SK-N-SH (cell line): ENCODE data around the gene LPA. TPM values are rescaled to one million over a fixed set of nuclear protein-coding genes. Genes with fewer than 3 reads are reported as not detected.

ENCODE experiments used
- CTCF ChIA-PET: fragments of 300-600, 350-600 bp; formaldehyde crosslinking; extraction: SDS; loops from one replicate; lab custom pipeline; 2021; lab: Yijun Ruan, JAX
- POLR2A ChIA-PET: fragments of 350-600 bp; sonication (Branson Sonifier 250); formaldehyde crosslinking; extraction: SDS; loops from one replicate; lab custom pipeline; 2020; ENCODE audit warnings: antibody characterized with exemption, inconsistent platforms; lab: Yijun Ruan, JAX
- DNase-seq: peaks from one replicate; pipeline ENCODE4 v3.0.0; 2012
- H2AFZ ChIP-seq: fragments of 200-600 bp; sonication (generic); 2 replicates; pipeline ENCODE4 v1.8.1; 2016; ENCODE audit warnings: antibody characterized with exemption, mild to moderate bottlenecking, low read depth
- H3F3A ChIP-seq: fragments of 200-600 bp; sonication (generic); replicated peaks from 2 replicates; pipeline ENCODE3; 2016; ENCODE audit warnings: antibody characterized with exemption, mild to moderate bottlenecking; ENCODE audit not compliant: insufficient read depth
- H3K27ac ChIP-seq, 2 experiments: fragments of 200-500 bp in 1 of 2; fragments of 200-600 bp in 1 of 2; sonication (Bioruptor generic) in 1 of 2; sonication (generic), shearing (Covaris generic) in 1 of 2; 2 replicates each; pipeline versions ENCODE4 v1.5.1 to v1.6.1; 2014 to 2016; ENCODE audit warnings: low read depth in 2 of 2, inconsistent platforms in 1 of 2, low read length in 1 of 2, mild to moderate bottlenecking in 1 of 2, mixed read lengths in 1 of 2
- H3K27me3 ChIP-seq: fragments of 200-600 bp; sonication (generic), shearing (Covaris generic); 2 replicates; pipeline ENCODE4 v1.6.1; 2016; ENCODE audit warnings: mixed run types; ENCODE audit not compliant: insufficient read depth
- H3K36me3 ChIP-seq, 2 experiments: fragments of 200-500 bp in 1 of 2; fragments of 200-600 bp in 1 of 2; sonication (Bioruptor generic) in 1 of 2; sonication (generic) in 1 of 2; replicated peaks in 1 of 2; 2 replicates each; pipeline versions ENCODE3 to v1.5.1; 2014 to 2016; ENCODE audit warnings: low read length in 1 of 2, mild to moderate bottlenecking in 1 of 2; ENCODE audit not compliant: insufficient read depth in 2 of 2, control insufficient read depth in 1 of 2
- H3K4me1 ChIP-seq, 2 experiments: fragments of 200-500 bp in 1 of 2; fragments of 200-600 bp in 1 of 2; sonication (Bioruptor generic) in 1 of 2; sonication (generic), shearing (Covaris generic) in 1 of 2; 2 replicates each; pipeline versions ENCODE4 v1.5.1 to v1.6.1; 2014 to 2016; ENCODE audit warnings: low read depth in 1 of 2, low read length in 1 of 2, mixed run types in 1 of 2; ENCODE audit not compliant: insufficient read depth in 2 of 2, control insufficient read depth in 1 of 2
- H3K4me2 ChIP-seq: fragments of 200-600 bp; sonication (generic), shearing (Covaris generic); 2 replicates; pipeline ENCODE4 v1.6.1; 2017; ENCODE audit warnings: mixed run types
- H3K4me3 ChIP-seq, 2 experiments: fragments of 200-500 bp in 1 of 2; fragments of 200-600 bp in 1 of 2; sonication (Bioruptor generic) in 1 of 2; sonication (generic), shearing (Covaris generic) in 1 of 2; 2 replicates each; pipeline versions ENCODE4 v1.5.1 to v1.8.1; 2014 to 2016; ENCODE audit warnings: low read depth in 2 of 2, inconsistent platforms in 1 of 2, low read length in 1 of 2, mild to moderate bottlenecking in 1 of 2, mixed read lengths in 1 of 2, moderate library complexity in 1 of 2
- H3K79me2 ChIP-seq: fragments of 200-600 bp; sonication (generic); 2 replicates; pipeline ENCODE4 v1.8.1; 2017; ENCODE audit warnings: mild to moderate bottlenecking; ENCODE audit not compliant: insufficient read depth
- H3K9ac ChIP-seq: fragments of 200-600 bp; sonication (generic); 2 replicates; pipeline ENCODE4 v1.6.1; 2017; ENCODE audit warnings: mixed run types
- H3K9me2 ChIP-seq: fragments of 200-600 bp; sonication (generic); 2 replicates; pipeline ENCODE4 v1.6.1; 2017; ENCODE audit warnings: mixed run types
- H3K9me3 ChIP-seq: fragments of 200-600 bp; sonication (generic); 2 replicates; pipeline ENCODE4 v1.6.1; 2017; ENCODE audit warnings: mixed run types, mild to moderate bottlenecking, moderate library complexity
- H4K20me1 ChIP-seq: fragments of 200-600 bp; sonication (generic); 2 replicates; pipeline ENCODE4 v1.6.1; 2017; ENCODE audit warnings: mild to moderate bottlenecking, mixed run types; ENCODE audit not compliant: insufficient read depth
- EP300 ChIP-seq, 2 experiments: IDR thresholded peaks; 2 replicates each; pipeline versions ENCODE4 v1.4.0 to v1.6.1; 2012; ENCODE audit warnings: borderline replicate concordance in 1 of 2, low read depth in 1 of 2, low read length in 1 of 2
- EZH2phosphoT487 ChIP-seq: fragments of 200-600 bp; sonication (generic); IDR thresholded peaks from 2 replicates; pipeline ENCODE4 v1.6.1; 2017; ENCODE audit warnings: low read depth, mixed run types, mild to moderate bottlenecking, antibody characterized with exemption, moderate library complexity, borderline replicate concordance
- FOSL2 ChIP-seq: IDR thresholded peaks from 2 replicates; pipeline ENCODE4 v1.4.0; 2012; ENCODE audit warnings: low read depth, mild to moderate bottlenecking, moderate library complexity, borderline replicate concordance
- FOXM1 ChIP-seq: IDR thresholded peaks from 2 replicates; pipeline ENCODE4 v1.4.0; 2012; ENCODE audit warnings: low read depth, mild to moderate bottlenecking
- SMC3 ChIP-seq: IDR thresholded peaks from 2 replicates; pipeline ENCODE4 v1.6.1; 2012; ENCODE audit warnings: low read depth, low read length, improper control_type of control experiment
- TAF1 ChIP-seq: IDR thresholded peaks from 2 replicates; pipeline ENCODE4 v1.6.1; 2012; ENCODE audit warnings: low read depth, mild to moderate bottlenecking, low read length, moderate library complexity, borderline replicate concordance
- TCF12 ChIP-seq: IDR thresholded peaks from 2 replicates; pipeline ENCODE4 v1.4.0; 2012
- TEAD4 ChIP-seq: IDR thresholded peaks from 2 replicates; pipeline ENCODE4 v1.4.0; 2012; ENCODE audit warnings: mild to moderate bottlenecking, borderline replicate concordance; ENCODE audit not compliant: insufficient read depth
- WGBS: methylation state at CpG from one replicate; pipeline ENCODE4 v1.1.6; 2017; ENCODE audit warnings: low lambda C conversion rate; 5-methylcytosine and 5-hydroxymethylcytosine counted together
- polyA plus RNA-seq, 3 experiments: library from polyadenylated mRNA; depleted of rRNA; stranded (reverse); fragments of >200 nt; gene quantifications; 2 replicates each; pipeline ENCODE4 v1.2.3, GENCODE V29; 2012
- TF ChIP-seq, protein P1 (sequence below): fragments of 200-600 bp; sonication (generic); IDR thresholded peaks from 2 replicates; pipeline ENCODE4 v1.6.1; 2017; ENCODE audit warnings: antibody characterized with exemption, mild to moderate bottlenecking, moderate library complexity
- TF ChIP-seq, protein P2 (sequence below): IDR thresholded peaks from 2 replicates; pipeline ENCODE4 v1.4.0; 2012; ENCODE audit warnings: low read depth, borderline replicate concordance
- TF ChIP-seq, protein P3 (sequence below): IDR thresholded peaks from 2 replicates; pipeline ENCODE4 v1.4.0; 2012; ENCODE audit warnings: low read depth, borderline replicate concordance
- TF ChIP-seq, protein P4 (sequence below): IDR thresholded peaks from 2 replicates; pipeline ENCODE4; 2012

The LPA gene
- polyA plus RNA-seq, 1 of the 3 experiments (the other 2 are of a cell fraction) = not detected

DNA sequence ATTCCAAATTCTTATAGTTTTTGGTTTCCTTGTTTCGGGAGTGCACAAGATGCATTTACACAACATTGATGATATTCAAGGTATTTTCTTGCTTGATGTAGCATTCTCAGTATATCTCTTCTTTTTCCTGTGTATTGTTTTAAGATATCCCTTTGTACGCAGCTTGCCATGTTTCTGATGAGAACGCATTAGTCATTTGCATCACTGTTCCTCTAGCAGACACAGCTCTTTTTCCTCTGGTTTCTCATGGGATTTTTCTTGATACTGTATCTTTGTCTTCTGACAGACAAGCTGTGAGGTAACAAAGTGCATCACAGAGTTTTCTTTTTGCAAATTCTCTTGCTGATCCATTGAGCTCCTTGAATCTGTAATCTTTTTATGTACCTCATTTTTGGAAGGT, 169.5 kb downstream of the LPA start:
- no peak for DNase-seq
- TF ChIP-seq FOSL2 (no peak), TCF12 (no peak), EZH2phosphoT487 (no peak), EP300 (IDR thresholded peaks at IDR 0.05; ENCODE audit: borderline replicate concordance in 1 of 2, low read depth in 1 of 2, low read length in 1 of 2) (no peak), SMC3 (no peak), FOXM1 (no peak), TAF1 (no peak), TEAD4 (no peak)
- TF ChIP-seq, protein P1, sequence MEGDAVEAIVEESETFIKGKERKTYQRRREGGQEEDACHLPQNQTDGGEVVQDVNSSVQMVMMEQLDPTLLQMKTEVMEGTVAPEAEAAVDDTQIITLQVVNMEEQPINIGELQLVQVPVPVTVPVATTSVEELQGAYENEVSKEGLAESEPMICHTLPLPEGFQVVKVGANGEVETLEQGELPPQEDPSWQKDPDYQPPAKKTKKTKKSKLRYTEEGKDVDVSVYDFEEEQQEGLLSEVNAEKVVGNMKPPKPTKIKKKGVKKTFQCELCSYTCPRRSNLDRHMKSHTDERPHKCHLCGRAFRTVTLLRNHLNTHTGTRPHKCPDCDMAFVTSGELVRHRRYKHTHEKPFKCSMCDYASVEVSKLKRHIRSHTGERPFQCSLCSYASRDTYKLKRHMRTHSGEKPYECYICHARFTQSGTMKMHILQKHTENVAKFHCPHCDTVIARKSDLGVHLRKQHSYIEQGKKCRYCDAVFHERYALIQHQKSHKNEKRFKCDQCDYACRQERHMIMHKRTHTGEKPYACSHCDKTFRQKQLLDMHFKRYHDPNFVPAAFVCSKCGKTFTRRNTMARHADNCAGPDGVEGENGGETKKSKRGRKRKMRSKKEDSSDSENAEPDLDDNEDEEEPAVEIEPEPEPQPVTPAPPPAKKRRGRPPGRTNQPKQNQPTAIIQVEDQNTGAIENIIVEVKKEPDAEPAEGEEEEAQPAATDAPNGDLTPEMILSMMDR = no peak
- TF ChIP-seq, protein P2, sequence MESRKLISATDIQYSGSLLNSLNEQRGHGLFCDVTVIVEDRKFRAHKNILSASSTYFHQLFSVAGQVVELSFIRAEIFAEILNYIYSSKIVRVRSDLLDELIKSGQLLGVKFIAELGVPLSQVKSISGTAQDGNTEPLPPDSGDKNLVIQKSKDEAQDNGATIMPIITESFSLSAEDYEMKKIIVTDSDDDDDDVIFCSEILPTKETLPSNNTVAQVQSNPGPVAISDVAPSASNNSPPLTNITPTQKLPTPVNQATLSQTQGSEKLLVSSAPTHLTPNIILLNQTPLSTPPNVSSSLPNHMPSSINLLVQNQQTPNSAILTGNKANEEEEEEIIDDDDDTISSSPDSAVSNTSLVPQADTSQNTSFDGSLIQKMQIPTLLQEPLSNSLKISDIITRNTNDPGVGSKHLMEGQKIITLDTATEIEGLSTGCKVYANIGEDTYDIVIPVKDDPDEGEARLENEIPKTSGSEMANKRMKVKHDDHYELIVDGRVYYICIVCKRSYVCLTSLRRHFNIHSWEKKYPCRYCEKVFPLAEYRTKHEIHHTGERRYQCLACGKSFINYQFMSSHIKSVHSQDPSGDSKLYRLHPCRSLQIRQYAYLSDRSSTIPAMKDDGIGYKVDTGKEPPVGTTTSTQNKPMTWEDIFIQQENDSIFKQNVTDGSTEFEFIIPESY = no peak
- TF ChIP-seq, protein P3, sequence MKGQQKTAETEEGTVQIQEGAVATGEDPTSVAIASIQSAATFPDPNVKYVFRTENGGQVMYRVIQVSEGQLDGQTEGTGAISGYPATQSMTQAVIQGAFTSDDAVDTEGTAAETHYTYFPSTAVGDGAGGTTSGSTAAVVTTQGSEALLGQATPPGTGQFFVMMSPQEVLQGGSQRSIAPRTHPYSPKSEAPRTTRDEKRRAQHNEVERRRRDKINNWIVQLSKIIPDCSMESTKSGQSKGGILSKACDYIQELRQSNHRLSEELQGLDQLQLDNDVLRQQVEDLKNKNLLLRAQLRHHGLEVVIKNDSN = no peak
- TF ChIP-seq, protein P4, sequence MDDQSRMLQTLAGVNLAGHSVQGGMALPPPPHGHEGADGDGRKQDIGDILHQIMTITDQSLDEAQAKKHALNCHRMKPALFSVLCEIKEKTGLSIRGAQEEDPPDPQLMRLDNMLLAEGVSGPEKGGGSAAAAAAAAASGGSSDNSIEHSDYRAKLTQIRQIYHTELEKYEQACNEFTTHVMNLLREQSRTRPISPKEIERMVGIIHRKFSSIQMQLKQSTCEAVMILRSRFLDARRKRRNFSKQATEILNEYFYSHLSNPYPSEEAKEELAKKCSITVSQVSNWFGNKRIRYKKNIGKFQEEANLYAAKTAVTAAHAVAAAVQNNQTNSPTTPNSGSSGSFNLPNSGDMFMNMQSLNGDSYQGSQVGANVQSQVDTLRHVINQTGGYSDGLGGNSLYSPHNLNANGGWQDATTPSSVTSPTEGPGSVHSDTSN = no peak
- Histone ChIP-seq H3K79me2 (no peaks in the 10 kb centered on the region), H3K4me2 (no peak overlapping the region), H2AFZ (no peak overlapping the region), H3K9ac (no peak overlapping the region), H3K4me3 (no peak overlapping the region), H3K9me3 (no peaks in the 10 kb centered on the region), H3K27me3 (no peaks in the 10 kb centered on the region; the same call in 1 of the 2 replicates), H3K9me2 (no peaks in the 10 kb centered on the region), H3K27ac (no peak overlapping the region), H3F3A (no peaks in the 10 kb centered on the region), H3K36me3 (no peaks in the 10 kb centered on the region), H3K4me1 (no peaks in the 10 kb centered on the region), H4K20me1 (no peaks in the 10 kb centered on the region)
- ChIA-PET POLR2A (no interaction called here), CTCF (no interaction called here)
- 4% methylated on average over 3 of the region's 3 CpGs for WGBS
